Measurements from ENCODE around the gene CEP120.
A peak's percentile ranks its signal among the peaks of the same experiment; 100 is the strongest.
"Not testable (repeated sequence)": the region's sequence is repeated elsewhere in the genome, so short reads cannot be mapped to it uniquely, and the experiment has no call there.

The CEP120 gene

GRCh38 chr5:123438902-123439301, 15.7 kb upstream of the CEP120 start:
- DNase-seq (ENCODE audit: low spot score) = no peak

GRCh38 chr5:123438244-123438643, 15.0 kb upstream of the CEP120 start:
- no peak for DNase-seq (ENCODE audit: low spot score)

DNA sequence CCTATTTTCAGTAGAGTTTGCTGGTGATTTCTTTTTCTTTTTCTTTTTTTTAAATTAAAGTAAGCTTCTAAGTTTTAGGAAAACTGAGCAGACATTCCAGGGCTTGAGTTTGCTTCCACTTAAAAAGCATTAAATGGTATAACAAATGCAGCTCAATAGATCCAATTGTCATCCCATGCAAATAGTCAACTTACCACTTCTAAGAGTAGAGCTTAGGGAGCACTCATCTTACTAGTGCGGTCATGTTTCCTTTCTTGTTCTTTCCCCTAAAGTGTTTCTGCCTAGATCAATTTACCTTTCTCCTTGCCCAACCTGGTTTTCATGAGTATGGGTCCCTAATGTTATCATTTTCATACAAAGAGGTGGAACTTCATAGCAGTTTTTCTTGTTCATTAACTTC, 13.0 kb upstream of the CEP120 start:
- no peak for DNase-seq (ENCODE audit: low spot score)

DNA sequence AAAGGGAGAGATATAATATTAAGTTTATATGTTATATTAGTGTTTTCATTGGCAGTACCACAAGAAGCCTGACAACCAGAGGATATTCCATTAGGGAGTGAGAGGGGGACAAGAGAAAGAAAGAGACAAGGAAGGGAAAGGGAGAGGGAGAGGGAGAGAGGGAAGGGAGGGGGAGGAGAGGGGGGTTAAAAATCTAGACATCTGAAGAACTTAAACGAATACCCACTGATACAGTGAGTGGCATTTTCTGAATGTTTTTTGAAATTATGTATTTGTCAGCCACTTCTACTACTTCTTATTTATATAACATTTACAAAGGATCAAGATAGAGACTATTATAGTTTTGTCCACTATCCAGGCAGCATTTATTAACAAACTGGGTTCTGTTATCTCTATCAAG, 11.6 kb upstream of the CEP120 start:
- DNase-seq (ENCODE audit: low spot score) = no peak

DNA sequence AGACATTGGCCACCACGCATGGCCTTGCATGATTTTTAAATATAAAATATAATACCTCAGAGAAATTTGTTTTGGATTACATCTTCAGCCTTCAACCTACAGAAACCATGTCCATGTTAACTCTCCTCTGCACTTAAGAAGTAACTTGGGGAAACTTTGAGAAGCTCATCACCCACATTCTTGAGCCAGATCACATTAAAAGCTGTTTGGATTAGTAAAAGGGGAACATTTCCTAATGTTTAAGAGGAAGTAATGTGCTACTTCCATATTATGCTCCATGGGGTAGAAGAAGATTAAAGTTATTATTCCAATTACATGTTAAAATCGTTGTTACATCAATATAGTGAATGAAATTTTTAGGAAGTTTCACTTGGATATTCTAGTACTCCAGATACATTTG, 10.4 kb upstream of the CEP120 start:
- DNase-seq (ENCODE audit: low spot score) = no peak

DNA sequence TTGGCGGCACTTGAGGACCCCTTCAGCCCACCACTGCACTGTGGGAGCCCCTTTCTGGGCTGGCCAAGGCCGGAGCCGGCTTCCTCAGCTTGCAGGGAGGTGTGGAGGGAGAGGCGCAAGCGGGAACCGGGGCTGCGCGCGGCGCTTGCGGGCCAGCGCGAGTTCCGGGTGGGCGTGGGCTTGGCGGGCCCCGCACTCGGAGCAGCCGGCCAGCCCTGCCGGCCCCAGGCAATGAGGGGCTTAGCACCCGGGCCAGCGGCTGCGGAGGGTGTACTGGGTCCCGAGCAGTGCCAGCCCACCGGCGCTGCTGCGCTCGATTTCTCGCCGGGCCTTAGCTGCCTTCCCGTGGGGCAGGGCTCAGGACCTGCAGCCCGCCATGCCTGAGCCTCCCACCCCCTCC, 7.2 kb upstream of the CEP120 start:
- DNase-seq (ENCODE audit: low spot score) = not testable (repeated sequence)

GRCh38 chr5:123429993-123430392, 6.8 kb upstream of the CEP120 start:
- DNase-seq (ENCODE audit: low spot score) = no peak

DNA sequence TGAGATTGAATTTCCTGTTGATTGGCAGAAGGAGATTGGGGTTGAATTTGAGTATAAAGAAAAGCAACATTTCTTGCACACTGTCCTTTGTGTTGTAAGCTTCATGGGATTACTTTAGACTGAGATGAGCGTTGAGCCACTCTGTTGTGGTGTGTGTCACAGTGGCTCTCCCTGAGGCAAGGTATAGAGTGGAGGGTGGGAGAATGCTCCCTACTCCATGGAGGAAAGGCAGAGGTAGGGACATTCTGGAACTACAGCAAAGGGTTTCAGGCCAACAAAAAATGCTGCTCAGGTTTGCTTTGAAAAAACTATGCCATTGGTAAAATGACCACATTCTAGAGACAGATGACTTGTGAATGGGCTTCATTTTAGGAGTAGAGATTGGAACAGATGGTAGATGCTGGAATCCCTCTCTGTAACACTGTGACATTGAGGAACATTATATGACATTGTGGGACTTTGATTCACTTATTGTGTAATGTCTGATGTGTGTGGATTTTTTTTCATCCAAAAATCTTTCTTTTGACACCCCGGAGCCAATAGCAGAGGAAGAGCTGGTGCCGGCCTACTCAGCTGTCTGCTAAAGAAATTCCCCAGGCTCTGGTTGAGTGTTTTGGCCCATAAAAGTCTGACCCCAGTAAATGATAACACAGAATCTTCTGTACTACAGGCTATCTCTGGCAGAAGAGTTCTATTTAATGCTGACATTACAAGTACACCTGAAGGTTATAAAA, 6.2 kb upstream of the CEP120 start:
- no peak for DNase-seq (ENCODE audit: low spot score)

DNA sequence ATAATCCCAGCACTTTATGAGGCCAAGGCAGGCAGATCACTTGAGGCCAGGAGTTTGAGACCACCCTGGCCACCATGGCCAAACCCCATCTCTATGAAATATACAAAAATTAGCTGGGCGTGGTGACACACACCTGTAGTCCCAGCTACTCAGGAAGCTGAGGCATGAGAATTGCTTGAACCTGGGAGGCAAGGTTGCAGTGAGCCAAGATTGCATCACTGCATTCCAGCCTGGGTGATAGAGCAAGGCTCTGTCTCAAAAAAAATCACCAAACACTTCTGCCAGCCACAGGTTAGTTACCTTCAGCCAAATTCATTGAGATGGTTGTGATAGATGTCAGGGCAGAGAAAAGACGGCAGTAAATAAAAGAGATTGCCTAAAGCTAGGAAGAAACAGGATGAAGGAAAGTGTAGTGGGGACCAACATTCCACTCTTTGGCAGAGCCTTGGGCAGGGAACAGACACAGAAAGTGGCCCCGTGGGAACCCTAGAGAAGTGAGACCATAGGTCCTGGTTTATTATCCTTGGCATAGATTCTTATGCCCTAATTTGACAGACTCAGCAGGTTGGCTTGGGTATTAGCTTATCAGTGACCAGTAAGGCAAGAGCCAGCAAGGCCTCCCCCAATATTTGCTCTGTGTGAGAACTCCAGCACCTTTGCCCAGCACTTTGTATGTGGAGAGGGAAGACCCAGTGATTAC, 5.5 kb upstream of the CEP120 start:
- DNase-seq (ENCODE audit: low spot score) = no peak

DNA sequence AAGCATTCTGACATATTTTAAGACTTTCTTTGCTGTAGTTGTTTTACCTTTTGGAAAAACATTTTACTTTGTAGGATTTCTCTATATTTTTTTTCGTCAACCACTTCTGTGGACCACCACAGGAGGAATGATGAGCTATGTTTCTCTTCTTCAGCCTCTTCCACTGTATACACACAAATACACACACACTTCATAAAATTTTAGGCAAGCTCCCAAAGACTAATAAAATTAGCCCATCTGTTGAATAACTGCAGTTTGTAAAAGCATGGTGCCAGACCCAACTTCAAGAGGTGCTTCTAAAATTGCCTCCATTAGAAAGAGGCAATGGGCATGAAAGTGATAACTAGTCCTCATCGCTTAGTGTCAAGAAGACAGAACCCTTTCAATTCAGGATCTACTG, 4.1 kb upstream of the CEP120 start:
- no peak for DNase-seq (ENCODE audit: low spot score)

- no peak for DNase-seq (ENCODE audit: low spot score)
These were observed 2.2 kb upstream of the CEP120 start for GRCh38 chr5:123425431-123425830.

GRCh38 chr5:123422433-123423277, 548 bp downstream of the CEP120 start:
- DNase-seq (ENCODE audit: low spot score) = peak; percentile 33

DNA sequence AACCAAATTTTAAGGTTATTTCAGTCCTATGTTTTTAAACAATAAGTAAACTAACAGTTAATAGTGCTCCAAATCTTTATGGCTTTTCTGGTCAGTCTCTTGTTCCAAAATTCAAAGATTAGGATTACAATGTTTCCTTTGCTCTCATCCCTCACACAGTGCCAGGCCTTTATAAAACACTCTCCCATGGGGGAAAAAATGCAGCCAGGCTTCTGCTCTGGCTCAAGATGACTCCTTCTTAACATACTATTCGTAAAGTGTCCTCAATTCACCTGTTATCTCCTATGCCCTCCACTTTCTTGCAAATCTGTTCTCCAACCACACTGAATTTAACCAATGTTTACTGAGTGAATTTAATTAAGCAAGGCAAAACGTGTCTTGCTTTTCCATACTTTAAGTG, 1.4 kb downstream of the CEP120 start:
- no peak for DNase-seq (ENCODE audit: low spot score)

DNA sequence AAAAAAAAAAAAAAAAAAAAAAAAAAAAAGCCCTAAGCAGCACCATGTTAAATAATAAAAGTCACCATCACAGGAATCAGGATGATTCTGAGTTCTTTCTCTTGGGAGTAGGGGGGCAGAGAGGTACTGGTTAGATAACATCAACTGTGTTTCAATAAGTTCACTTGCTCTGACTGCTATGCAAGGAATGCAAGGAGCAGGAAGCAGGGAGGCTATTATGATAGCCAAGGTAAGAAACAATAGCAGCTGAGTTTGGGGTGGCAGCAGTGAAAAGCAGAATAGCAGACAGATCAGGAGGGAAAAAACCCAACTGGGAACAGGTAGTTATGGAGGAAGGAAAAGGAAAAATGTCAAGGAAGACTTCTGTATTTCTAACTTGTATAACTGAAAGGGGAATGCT, 8.2 kb downstream of the CEP120 start:
- DNase-seq (ENCODE audit: low spot score) = no peak

DNA sequence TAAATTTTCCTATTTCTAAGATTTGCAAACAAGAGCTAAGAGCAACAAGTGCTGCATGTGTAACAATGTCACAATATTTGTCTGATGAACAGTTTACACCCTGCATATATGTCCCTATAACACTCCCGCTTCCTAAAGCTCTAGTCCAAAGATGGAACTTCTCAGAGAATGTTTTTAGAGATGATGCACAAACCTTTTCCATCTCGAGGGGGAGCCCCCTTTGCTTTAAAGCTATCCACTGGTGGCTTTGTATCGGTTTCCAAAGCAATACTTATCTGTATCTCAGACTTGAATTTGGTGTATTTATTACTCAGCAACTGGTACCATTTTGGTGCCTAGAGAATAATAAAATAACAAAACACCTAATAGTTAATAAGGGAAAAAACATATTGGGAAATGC, 11.0 kb downstream of the CEP120 start:
- no peak for DNase-seq (ENCODE audit: low spot score)

DNA sequence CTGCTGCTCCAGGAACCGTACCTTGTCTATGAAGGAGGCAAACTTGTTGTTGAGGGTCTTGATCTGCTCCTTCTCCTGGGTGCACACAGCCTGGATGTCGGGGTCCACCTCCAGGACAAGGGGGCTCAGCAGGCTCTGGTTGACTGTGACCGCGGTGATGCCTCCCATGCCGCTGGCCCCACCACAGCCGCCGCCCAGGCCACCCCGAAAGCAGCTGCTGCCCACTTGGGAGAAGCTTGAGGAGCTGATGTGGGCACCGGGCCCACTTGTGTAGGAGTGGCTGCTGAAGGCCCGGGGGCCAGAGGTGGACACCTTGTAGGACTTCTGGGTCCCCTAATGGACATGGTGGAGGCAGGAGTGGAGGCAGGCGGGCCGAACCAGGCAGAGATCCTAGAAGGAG, 21.2 kb downstream of the CEP120 start:
- not testable (repeated sequence) for DNase-seq (ENCODE audit: low spot score)

DNA sequence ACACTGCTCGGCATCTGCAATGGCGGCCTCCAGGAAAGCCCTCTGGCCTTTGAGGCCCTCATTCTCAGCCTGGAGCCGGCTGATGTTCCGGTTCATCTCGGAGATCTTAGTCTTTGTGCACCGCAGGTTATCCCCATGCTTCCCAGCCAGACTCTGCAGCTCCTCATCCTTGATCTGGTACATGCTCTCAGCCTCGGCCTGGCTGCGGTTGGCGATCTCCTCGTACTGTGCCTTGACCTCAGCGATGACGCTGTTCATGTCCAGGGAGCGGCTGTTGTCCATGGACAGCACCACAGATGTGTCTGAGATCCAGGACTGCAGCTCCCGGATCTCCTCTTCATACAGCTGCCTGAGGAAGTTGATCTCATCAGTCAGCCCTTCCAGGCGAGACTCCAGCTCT, 21.9 kb downstream of the CEP120 start:
- no peak for DNase-seq (ENCODE audit: low spot score)

- not testable (repeated sequence) for DNase-seq (ENCODE audit: low spot score)
These were observed 22.3 kb downstream of the CEP120 start for GRCh38 chr5:123400870-123401291.

GRCh38 chr5:123398058-123398733, 25.0 kb downstream of the CEP120 start:
- DNase-seq (ENCODE audit: low spot score) = no peak

GRCh38 chr5:123397538-123397937, 25.7 kb downstream of the CEP120 start:
- no peak for DNase-seq (ENCODE audit: low spot score)

DNA sequence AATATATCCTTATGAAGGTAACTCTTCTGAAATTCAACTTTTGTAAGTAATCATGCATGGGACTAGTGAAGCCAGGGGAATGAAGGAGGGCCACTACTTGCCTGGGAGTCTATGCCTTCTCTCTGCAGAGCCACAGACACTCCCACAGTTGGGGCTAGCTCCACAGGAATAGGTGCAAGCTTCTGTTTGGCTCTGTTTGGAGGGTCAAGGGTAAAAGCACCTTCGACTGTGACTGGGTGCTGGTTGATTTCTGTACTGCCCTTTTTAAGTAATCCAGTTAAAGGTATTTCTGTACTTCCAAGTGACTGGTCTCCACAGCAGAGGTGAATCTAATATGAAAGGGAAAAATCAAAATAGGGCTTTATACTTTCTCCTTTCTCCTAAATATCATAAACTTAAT, 32.2 kb downstream of the CEP120 start:
- DNase-seq (ENCODE audit: low spot score) = no peak

DNA sequence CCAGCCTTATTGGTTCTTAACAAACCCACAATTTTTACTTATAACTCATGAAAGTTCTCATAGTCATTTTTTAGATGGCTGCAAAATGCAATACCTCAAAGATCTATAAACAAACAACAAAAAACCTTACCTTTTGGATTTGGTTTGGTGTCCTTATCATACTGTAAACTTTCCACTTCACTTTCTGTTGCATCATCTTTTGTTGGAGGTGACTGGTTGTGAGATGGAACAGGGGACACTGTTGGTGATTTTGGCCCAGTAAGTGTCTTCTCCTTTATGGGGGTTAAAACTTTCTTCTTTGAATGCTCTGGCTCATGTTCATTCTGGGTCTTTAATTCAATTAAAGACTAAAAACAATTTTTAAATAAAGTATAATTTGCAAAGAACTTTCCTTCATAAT, 33.4 kb downstream of the CEP120 start:
- DNase-seq (ENCODE audit: low spot score) = no peak
